ENCODE data around the gene SUN1.
A peak's percentile ranks its signal among the peaks of the same experiment; 100 is the strongest.
"Not testable (repeated sequence)": the region's sequence is repeated elsewhere in the genome, so short reads cannot be mapped to it uniquely, and the experiment has no call there.

SUN1 gene

DNA sequence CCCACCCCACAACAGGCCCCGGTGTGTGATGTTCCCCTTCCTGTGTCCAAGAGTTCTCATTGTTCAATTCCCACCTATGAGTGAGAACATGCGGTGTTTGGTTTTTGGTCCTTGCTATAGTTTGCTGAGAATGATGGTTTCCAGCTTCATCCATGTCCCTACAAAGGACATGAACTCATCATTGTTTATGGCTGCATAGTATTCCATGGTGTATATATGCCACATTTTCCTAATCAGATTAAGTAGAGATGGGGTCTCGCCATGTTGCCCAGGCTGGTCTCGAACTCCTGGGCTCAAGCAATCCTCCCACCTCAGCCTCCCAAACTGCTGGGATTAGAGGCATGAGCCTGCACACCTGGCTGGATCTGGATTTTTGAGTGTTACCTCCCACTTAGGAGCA is 28.5 kb upstream of the SUN1 start:
- not testable (repeated sequence) for DNase-seq

DNA sequence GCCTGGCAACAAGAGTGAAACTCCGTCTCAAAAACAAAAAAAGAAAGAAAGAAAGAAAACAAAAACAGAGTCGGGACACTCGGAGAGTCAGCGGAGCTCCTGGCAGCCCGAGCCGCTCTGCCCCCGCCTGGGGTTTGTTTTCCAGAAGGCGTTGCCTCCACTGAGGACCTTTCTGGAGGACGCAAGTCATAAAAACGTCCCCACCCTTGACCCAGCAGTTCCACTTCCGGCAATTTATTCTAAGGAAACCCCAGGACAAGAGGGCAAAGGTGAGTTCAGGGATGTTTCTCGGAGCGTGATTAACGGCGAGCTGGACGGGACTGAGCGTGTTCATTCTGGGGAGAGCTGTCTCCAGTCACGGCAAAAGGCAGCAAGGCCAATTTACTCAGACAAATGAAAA is 27.0 kb upstream of the SUN1 start:
- no peak for DNase-seq

DNA sequence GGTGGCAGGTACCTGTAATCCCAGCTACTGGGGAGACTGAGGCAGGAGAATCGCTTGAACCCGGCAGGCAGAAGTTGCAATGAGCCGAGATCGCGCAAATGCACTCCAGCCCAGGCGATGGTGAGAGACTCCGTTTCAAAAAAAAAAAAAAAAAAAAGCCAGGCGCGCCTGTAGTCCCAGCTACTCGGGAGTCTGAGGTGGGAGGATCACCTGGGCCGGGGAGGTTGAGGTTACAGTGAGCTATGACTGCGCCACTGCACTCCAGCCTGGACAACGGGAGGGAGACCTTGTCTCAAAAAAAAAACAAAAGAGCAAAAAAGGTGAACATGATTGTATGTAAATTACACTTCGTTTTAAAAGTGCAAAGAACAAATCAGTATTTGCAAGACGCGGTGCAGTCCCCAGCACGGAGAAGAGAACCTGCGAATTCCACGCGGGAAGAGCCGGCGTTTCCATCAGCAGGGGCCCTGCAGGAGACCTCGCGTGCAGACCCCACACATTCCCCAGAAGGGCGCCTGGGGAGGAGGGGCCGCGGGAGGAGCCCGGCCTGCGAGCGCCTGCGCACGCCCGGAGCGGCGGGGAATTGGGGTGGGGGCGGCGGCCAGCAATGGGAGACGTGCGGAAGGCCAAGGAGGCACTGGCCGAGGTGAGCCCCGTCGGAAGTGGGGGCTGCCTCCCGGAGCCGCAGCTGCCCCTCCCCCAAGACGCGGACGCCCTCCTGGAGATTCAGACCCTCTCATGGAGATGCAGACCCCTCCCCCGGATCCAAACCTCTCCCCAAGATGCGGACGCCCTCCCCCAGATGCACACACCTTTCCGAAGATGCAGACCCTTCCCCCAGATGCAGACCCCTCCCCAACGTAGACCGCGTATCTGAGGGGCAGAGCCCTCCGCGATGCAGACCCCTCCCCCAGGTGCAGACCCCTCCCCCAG is 16.7 kb upstream of the SUN1 start:
- peak; percentile 12 for DNase-seq

DNA sequence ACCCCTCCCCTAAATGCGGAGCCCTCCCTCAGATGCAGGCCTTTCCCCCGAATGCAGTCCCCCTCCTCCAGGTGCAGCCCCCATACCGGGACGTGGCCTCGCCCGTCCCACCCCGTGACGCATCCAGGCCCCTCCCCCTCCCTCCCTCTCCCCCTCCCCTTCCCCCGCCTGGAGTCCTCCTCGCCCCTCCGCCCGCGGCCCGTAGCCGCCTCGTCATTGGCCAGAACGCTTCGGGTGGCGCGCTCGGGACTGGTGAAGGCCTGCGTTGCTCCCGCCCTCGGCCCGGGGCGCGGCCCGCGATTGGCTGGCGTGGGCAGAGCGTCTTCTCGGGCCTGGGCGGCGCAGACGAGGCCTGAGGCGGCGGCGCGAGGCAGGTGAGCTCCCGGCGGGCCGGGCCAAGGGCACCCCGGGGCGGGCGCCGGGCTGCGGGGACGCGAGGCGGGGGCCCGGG is 16.0 kb upstream of the SUN1 start:
- peak; percentile 97 for DNase-seq

DNA sequence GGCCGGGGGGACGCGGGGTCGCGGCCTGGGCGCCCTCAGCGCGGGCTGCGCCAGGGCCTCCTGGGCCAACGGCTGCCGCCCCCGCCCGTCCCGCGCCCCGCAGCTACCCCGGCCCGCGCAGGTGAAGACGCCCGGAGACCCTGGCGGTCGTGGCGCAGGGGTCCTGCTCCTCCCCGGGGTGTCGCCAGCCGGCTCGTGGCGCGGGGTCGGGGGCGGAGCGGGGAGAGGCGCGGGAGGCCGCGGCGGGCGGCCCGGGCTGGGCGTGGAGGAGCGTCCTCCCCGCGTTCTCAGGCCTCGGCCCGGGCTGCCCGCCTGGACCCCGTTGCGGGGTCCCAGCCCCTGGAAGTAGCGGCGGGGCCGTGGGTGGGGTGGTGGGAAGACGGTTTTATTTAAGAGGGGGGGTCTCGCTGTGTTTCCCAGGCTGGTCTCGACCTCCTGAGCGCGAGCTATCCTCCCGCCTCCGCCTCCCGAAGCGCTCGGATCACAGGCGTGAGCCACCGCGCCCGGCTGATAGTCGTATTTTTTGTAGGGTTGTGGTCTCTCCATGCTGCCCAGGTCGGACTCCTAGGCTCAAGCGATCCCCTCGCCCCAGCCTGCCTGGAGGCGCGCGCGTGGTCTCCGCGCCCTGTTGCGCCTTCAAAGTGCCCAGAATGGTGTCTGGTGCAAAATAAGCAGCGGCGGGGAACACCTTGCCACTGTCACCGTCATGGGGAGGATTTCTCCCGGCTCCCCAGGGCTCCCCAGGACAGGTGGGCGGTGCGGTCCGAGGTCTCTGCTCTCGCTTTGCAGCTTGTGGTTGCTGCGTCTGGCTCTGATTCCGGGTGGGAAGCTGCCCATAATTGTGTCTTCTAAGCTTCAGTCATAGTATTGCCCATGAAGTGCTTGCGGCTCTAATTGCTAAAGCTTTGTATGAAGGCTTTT is 15.3 kb upstream of the SUN1 start:
- DNase-seq = peak; percentile 18

DNA sequence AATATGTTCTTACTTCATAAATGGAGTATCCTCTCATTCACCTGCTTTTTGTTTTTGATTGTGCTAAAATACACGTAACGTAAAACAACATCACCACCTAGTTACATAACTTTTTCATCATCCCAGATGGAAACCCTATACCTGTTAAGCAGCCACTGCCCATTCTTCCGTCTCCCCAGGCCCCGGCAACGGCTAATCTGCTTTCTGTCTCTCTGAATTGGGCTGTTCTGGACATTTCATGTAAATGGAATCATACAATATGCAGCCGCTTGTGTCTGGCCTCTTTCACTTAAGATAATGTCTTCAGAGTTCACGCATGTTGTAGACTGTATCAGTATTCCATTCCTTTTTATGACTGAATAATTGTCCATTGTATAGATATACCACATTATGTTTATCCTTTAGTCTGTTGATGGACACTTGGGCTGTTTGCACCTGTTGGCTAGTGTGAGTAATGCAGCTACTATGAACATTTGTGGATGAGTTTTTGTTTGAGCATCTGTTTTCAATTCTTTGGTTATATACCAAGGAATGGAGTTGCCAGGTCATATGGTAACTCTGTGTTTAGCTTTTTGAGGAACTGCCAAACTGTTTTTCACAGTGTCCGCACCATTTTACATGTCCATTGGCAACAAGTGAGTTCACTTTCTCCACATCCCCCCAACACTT is 14.1 kb upstream of the SUN1 start:
- DNase-seq = peak; percentile 38

DNA sequence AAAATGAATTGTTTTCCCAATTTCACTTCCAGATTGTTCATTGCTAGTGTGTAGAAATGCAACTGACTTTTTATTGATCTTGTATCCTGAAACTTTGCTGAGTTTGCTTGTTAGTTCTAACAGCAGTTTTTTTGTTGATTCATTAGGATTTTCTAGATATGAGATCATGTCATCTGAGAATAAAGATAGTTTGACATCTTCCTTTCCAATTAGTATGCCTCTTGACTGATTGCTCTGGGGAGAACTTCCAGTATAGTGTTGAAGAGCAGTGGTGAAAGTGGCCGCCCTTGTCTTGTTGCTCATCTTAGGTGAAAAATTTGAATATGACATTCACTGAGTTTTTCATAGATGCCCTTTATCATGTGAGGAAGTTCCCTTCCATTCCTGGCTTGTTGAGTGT is 11.9 kb upstream of the SUN1 start:
- DNase-seq = no peak

DNA sequence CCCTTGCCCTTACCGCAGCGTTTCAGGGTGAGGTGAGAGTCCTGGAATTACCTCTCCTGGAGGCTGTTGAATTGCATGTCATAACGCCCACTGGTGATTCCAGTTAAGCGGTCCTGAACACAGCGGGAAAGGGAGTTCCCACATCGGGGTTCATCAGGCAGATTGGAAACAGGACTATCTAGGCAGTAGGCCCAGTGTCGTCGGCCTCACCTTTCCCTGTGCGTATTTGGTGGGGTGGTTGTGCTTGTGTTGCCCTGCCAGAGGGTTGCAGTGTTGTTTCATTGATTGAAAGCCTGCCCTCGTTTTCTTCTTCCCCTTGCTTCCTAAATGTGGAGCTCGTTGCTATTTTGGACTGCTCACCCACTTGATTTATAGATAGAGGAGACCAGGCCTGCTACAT is 10.6 kb upstream of the SUN1 start:
- no peak for DNase-seq

DNA sequence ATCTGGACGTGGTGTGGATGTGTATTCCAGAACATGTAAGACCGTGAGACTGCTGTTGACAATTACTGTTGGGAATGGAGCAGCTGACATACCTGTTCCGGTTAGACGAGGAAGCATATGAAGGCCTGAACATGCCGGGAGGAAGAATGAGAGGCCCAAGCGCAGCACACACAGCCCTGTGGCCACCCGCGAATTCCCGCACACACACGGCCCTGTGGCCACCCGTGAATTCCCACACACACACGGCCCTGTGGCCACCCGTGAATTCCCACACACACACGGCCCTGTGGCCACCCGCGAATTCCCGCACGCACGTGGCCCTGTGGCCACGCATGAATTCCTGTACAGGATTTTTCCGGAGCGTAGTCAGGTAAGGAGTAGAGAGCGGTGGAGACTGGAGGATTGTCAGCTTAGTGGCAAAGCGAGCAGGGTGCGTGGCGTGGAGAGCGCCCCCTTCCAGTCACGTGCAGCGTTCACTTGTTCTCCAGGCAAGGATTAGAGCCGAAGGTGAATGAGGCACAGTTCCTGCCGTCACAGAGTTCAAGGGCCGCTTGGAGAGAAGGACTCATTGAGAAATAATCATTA is 9.5 kb upstream of the SUN1 start:
- no peak for DNase-seq

DNA sequence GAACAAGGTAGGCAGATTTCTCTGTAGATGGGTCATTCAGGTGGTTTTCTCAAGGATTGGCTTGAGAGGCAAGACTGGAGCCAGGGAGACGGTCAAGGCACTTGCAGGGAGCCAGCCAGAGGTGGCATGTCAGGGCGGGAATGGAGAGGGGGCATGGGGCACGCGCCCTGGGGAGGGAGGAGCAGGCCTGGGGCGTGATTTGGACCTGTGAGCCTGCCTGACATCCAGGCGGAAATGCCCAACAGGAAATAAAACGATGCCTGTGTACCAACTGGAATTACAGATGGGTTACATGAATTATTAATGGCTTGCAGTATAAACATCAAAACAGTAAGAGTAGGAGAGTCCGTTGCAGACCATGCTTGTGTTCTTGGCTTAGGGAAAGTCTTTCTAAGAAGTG is 8.6 kb upstream of the SUN1 start:
- no peak for DNase-seq

DNA sequence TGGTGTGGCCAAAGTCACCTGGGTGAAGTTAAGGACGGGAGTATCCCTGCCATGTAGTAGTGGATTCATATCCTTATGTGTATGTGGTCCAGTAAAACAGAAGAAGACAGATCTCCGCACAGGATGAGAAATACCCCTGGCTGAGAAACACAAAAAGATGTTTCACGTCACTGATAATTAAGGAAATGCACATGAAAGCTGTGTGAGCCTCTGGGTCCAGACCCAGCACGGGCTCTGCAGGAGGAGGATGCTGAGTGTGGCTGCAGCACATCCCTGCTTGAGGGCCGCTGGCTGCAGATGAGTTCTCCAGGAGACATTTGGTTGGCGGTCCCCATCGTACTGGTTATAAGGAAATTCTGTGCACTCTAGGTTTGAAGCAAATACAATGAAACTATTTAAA is 8.2 kb upstream of the SUN1 start:
- no peak for DNase-seq

DNA sequence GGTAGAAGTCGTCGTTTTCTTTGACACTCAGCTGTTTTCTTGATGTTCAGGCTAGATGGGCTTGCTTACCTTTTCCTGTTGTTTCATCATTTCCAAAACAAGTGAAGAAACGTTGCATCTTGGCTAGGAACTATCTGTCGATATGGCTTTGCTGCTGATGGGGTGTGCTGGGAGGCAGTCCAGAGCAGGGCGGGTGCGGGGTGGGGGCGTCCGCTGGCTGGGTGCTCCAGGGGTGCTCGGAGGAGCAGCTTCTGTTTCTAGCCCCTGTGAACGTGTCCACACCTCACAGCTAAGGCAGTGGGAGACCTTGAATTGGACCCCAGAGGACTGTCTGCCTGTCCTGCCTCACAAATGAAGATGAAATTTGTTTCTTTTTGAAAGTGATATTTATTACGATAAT is 7.6 kb upstream of the SUN1 start:
- DNase-seq = no peak

DNA sequence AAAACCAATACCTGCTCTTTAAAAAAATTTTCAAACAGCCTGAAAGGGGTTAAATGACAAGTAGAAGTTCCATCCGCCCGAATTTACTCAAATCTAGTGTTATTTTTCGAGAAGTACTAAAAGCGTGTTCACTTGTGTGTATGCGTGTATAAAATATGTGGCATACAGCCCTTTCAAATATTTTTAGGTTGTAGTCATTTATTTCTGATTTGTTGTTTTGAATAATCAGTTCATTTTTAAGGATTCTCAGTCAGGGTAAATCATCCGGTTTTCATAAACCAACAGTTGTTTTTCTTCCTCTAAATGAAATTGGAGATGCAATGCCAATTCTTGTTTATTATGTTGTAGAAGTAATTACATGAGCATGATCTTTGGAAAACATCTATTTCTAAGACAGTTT is 6.9 kb upstream of the SUN1 start:
- no peak for DNase-seq

DNA sequence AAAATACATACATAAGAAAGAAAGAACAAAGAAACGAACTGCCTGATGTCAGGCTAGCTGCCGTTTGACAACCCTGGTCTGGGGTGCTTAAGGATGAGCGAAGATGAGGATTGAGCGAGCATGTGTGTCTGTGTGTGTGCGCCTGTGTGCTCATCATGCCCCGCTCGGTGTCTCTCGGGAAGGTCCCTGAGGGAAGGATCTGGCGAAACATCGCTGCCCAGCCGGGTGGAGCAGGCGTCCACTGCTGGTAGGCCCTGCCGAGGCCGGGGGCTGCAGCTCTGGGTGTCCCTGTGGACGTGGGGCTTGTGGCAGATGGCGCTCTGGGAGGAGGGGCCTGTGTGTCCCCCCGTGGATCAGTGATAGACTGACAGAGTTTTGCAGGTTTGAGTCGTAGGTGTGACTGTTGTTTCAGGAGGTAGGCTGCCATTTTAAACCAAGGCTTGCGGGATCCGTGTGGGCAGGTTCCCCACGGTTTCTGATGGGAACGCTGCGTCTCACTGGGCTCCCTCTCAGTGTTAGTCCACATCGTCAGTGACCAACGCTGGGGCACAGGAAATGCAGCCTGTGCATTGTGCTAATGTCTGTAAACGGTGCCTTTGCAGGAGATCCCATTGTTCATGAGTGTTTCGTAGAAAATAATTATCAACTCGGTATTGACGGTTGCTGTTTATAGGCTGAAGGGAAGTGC is 5.9 kb upstream of the SUN1 start:
- no peak for DNase-seq

DNA sequence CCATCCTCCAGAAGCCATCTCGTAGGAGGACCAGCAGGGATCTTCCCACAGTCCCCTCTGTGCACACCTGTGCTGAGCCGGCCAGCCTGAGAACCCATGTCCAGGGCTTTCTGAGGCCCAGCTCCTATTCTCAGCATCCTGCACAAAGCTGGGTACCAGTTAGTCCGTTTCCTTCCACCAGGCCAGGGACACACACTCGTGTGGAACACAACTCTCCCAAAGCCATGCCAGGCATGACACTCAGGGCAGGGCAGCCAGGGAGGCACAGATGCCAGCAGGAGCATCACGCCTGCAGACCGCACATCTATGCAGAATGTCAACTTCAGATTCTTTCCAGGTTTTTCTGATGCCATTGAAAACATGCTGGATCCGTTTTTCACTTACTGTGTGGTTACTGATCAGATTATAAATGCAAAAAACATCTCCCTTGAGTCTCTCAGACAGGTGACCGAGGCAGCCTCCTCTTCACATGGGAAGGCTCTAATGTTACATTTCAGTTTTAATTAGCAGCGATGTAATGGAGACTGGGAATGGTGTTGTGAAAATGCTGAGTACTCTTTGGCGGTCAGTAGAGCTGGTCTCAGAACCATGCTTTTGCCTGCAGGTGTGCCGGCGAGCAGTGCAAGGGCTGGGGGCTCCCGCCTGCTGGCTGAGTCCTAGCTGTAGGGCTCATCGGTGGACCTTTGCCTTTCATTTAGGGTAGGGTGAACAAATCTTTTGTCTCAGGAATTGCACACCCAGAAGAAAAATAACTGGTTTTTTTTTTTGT is 3.3 kb upstream of the SUN1 start:
- no peak for DNase-seq

DNA sequence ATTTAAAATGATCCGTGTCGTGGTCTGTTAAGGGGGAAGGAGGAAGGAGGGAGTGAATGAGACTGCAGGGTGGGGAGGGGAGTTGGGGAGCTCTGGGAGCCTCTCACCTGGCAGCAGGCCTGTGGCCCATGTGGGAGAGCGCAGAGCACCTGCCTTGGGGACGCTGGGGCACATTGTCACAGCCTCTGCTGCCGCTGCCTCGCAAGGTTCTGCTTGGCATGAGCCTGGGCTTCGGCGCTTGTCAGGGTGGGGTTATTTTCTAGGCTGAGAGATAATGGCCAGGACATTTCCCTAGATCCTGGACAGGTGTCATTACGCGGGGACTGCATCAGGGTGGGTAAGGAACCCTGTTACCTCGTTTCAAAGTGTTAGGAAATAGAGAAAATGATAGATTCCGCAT is 2.2 kb upstream of the SUN1 start:
- no peak for DNase-seq

DNA sequence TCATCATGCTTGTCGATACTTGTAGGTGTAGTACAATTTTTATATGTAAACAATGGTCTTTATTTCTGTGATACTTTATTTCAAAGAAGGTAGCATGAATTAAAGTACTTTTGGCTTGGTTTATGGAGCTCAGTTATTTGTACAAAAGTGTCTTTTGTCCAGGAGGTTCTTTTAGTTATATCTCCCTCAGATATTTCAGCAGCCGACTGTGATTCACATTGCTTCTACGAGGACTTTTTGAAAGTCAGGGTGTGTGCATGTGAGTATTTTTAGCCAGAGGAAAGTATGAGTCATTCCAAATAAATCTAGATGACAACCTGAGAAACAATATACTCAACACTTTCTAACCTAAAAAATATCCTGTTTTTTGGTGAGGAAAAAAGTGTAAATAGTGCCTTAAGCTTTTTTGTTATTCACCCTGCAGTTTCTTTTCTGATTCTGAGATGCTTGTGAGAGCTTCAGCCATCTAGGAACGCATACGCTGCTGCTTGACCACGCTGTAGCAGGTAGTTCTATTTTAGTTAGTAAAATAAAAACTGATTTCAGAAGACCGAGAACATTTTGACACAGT is 595 bp upstream of the SUN1 start:
- DNase-seq = peak; percentile 39

DNA sequence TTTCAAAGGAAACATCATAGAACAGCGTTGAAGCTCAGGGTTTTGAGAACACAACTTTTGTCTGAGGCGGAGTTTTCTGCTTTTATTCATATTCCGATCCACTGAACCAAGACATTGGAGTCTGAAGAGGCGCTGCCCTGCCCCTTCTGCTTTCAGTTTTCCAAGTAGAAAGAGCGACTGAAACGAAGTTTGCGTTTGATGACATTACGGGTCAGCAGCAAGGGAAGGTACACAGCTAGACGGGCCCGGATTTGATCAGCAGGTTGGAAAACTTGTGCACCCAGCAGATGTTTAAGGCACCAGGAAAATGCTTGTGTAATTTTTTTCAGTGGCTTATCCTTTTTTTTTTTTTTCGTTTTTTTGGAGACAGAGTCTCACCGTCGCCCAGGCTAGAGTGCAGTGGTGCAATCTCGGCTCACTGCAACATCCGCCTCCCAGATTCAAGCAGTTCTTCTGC is 720 bp downstream of the SUN1 start:
- DNase-seq = no peak

DNA sequence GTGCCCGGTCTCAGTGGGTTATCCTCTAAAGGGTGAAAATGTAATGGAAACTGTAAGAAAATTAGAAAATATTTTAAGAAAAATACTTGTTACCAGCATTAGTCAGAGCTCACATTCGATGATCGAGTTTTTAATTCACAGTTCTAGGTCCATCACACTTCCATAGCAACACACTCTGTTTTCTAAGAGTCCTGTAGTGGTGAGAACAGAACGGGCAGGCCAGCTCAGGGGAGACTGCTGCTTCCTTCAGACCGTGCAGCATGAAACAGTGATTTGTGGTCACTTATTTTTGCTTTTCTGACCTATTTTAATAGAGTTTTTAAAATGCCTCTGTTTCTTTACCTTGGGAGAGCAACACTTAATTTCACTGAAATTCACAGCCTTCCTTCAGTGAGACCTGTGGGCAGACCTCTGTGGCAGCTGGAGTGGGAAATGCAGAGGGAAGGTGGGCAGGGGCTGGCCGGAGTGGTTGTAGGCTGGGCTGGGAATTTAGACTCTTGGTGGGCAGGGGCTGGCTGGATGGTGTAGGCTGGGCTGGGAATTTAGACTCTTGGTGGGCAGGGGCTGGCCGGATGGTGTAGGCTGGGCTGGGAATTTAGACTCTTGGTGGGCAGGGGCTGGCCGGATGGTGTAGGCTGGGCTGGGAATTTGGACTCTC is 1.5 kb downstream of the SUN1 start:
- no peak for DNase-seq

DNA sequence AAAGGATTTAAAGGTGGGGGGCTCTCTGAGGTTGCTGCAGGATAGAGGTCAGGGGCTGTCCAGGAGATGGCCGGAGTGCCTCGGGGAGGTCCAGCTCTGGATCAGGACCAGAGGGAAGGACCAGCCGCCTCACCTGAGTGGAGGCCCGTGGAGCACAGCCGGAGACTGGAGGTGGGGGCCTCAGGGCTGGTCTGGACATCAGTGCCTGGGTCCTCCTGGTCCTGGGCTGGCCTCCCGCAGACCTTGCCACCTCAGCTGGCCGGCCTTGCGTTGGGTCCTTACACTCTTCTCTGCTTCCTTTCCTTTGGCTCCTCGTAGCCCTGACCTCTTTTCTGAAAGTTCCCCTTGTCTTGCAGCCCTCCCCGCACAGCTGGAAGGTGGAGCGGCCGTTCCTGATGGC is 2.0 kb downstream of the SUN1 start:
- no peak for DNase-seq

All from CD4-positive, alpha-beta T cell treated with Interleukin-21 for 1 hour (primary cell).